HG02588 (cell line): ENCODE data around the gene NTN1.

Experiments
- ATAC-seq: cut with Tn5 transposase; IDR thresholded peaks from one replicate; pipeline ENCODE4 v1.9.1; 2021; ENCODE audit warnings: mild to moderate bottlenecking, moderate library complexity; ENCODE audit not compliant: unreplicated experiment

NTN1 gene

DNA sequence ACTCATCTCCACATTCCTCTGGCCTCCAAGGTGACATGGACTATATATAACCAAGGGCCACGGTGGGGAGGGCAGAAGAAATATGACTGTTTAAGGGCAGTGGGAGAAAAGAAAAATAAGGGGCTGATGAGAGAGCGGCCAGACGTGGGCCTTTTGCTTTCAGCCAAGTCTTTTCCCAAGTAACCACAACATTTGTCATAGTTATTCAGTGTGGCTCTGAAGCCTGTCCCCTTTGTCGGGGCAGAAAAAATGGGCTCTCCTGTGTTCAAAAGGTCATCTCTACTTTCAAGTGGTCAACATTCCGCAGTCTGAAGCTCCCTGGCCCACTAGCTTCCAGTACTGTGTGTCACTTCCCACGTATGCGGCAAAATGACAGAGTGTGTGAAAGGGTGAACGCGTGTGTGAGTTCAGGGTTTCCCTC is 245.4 kb downstream of the NTN1 start:
- ATAC-seq = no peak

- ATAC-seq = no peak
Observed at GRCh38 chr17:9268546-9268945, 247.2 kb downstream of the NTN1 start.

GRCh38 chr17:9269350-9270035 is 248.2 kb downstream of the NTN1 start:
- ATAC-seq = no peak

DNA sequence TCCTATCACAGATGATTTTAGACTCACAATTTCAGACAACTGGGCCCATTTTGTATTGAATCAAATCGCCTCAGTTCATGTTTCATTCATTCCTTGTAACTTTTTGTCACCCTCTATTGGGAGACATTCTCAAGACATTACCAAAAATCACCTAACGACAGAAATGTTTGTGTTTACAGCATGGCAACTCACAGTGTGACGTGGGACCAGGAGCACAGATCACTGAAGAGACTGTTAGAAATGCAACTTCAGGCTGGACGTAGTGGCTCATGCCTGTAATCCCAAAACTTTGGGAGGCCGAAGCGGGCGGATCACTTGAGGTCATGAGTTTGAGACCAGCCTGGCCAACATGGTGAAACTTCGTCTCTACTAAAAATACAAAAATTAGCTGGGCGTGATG is 249.6 kb downstream of the NTN1 start:
- ATAC-seq = no peak

GRCh38 chr17:9271989-9272388 is 250.7 kb downstream of the NTN1 start:
- ATAC-seq = no peak

DNA sequence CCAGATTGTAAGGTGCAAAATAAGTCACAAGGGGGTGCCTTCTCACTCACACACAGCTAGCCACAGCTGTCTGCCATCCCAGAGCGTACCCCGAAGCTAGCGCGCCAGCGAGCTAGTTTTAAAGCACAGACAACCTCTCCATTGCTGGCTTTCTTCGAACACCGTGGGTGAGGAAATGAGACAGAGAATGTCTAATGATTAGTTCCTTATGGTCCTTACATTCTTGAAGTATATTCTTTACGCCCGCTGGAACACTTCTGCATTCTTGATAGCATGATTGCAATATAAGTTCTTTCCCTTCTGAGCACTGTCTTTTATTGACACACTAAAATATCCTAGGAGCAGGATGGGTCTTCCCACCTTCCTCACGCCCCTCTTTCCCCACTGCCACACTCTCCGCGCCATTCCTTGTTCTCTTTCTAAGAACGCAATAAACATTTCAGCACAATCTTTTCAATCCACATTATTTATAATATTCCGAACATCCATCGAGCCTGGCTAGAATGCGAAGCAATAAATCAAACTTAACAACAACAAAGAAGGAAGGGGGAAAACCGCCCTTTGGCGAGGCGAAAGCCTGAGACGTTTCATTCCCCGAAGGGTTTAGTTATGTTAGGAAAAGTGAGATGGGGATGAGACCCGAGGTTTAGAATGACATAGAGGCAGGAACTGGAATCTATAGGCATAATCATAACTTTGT is 251.3 kb downstream of the NTN1 start:
- ATAC-seq = no peak

GRCh38 chr17:9273428-9274391 is 252.4 kb downstream of the NTN1 start:
- no peak for ATAC-seq

- no peak for ATAC-seq
Observed at GRCh38 chr17:9274973-9275372, 253.7 kb downstream of the NTN1 start.

- ATAC-seq = no peak
Observed at GRCh38 chr17:9279893-9280292, 258.6 kb downstream of the NTN1 start.

DNA sequence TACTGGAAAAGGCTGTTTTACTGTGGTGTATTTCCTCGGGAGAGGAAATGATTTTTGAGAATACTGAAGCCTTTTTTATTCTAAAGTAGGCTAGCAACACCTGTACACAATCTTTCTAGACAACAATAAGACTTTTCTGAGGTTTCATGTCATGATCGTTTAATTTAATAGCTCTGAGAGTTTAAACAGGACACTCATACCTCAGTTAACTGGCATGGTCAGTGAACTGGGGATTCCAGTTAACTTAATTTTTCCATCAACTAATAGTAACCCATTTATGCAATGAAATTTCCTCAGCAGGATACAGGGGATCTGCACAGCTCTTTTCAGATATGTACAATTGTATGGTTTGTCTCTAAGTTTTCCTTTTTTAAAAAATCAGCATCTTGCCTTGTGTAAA is 262.6 kb downstream of the NTN1 start:
- no peak for ATAC-seq

- no peak for ATAC-seq
Observed at GRCh38 chr17:9284884-9285283, 263.6 kb downstream of the NTN1 start.

DNA sequence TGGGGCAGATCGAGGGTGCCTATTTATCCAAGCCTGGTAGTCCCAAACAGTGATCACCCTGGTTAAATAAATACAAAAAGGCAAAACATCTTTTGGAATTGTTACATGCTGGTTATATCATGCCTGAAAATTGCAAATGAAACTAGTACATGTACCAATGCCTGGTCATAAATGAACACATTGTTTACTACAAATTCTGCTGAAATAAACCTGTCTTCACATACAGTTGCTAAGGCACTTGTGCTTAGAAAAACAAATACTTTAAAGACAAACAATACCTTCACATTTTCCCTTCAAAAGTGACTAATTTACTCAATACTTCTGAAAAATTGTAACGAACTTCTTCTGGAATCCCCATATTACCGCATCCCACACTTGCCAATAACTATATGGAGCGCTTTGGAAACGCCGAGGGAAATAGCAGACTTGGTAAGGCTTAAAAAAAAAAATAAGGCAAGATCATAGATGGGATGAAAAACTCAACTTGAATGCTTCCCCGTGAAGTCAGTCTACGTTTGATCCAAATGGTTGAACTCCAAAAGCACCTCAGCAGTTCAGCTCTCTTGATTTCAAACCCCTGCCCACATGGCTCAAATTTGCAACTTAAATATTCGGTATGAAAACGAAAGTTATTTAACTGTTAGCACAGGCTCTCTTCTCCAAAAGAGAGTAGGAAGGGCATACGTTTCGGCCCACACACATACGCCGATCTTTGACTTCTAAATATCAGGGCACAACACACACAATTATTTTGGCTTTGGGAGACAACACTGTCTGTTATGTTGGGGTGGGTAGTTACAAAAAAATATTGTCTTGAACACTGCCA is 264.5 kb downstream of the NTN1 start:
- no peak for ATAC-seq

- no peak for ATAC-seq
Observed at GRCh38 chr17:9286434-9286833, 265.1 kb downstream of the NTN1 start.

GRCh38 chr17:9287306-9287705 is 266.0 kb downstream of the NTN1 start:
- no peak for ATAC-seq

GRCh38 chr17:9290226-9290613 is 268.9 kb downstream of the NTN1 start:
- ATAC-seq = no peak

DNA sequence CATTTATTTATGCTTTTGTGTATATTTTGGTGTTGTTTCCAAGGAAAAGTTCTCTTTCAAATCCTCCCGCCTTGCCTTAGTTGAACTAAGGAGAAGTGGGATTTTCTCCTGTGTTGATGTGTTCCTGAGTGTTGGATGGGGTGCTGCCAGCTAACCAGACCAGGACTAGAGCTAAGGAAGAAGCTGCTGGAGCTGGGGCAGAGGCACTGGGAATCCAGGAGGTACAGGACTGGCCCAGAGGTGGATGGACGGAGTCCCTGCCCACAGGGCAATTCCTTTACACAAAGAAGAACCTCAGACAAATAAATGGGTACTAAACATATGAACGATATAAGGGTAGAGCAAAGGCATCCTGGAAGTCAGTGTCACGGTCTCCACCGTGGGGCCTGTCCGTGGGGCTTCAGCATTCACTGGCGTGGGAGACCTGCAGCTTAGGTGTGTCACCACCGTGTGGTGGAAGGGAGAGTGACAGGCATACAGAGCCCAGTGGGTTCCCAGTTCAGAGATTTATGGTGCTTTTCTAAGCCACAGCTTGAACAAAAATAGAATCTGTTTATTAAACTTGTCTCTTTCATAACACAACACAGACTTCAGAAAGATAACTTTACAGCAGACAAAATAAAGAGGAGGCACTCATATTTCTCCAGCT is 270.7 kb downstream of the NTN1 start:
- no peak for ATAC-seq

- no peak for ATAC-seq
Observed at GRCh38 chr17:9292561-9292941, 271.2 kb downstream of the NTN1 start.
